ENCODE data around the gene PTPRCAP.

The PTPRCAP gene

DNA sequence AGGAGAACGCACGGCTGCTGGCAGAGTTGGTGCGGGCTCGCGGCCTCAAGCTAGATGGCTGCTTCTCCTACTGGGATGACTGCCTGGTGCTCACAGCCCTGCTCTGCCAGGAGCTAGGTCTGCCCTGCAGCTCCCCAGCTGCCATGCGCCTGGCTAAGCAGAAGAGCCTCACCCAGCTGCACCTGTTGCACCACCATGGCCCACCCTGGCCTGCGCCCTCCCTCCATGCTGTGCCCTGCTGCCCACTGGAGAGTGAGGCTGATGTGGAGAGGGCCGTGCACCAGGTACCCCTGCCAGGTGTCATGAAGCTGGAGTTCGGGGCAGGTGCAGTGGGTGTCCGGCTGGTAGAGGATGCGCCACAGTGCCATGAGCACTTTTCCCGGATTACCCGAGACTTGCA lies 14.0 kb downstream of the PTPRCAP start:
- no peak for FAIRE-seq

DNA sequence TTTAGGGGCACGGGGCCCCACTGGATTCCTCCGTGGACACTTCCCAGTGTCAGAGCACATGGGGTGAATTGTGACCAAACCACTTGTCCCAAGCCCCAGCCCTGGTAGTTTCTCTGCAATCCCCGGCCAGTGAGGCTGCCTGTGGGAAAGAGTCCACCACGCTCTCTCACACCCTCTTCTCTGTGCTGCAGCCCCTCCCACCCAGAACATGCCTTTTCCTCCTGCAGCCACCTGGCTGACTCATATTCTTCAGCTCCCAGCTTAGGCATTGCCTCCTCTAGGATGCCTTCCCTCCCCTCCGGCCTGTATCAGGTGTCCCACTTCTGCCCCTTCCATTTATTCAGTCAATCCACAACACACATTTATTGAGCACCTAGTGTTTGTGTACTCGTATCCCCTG lies 14.6 kb downstream of the PTPRCAP start:
- FAIRE-seq = no peak

DNA sequence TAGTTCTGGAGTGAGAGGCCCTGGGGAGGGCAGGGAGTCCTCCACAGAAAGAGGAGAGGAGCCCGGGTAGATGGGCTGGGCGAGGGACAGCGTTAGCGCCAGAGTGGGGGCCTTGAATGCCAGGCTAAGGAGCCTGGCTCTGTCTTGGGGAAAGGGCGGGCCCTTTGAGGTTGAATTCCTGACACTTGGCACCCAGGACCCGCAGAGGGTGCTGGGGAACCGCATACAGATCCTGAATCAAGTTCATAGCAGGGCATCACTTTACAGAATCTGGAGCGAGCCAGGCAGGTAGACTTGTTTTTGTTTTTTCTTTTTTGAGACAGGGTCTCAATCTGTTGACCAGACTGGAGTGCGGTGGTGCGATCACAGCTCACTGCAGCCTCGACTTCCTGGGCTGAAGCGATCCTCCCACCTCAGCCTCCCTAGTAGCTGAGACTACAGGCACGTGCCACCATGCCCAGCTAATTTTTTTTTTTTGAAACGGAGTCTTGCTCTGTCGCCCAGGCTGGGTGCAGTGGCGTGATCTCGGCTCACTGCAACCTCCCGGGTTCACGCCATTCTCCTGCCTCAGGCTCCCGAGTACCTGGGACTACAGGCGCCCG lies 16.0 kb downstream of the PTPRCAP start:
- no peak for FAIRE-seq

DNA sequence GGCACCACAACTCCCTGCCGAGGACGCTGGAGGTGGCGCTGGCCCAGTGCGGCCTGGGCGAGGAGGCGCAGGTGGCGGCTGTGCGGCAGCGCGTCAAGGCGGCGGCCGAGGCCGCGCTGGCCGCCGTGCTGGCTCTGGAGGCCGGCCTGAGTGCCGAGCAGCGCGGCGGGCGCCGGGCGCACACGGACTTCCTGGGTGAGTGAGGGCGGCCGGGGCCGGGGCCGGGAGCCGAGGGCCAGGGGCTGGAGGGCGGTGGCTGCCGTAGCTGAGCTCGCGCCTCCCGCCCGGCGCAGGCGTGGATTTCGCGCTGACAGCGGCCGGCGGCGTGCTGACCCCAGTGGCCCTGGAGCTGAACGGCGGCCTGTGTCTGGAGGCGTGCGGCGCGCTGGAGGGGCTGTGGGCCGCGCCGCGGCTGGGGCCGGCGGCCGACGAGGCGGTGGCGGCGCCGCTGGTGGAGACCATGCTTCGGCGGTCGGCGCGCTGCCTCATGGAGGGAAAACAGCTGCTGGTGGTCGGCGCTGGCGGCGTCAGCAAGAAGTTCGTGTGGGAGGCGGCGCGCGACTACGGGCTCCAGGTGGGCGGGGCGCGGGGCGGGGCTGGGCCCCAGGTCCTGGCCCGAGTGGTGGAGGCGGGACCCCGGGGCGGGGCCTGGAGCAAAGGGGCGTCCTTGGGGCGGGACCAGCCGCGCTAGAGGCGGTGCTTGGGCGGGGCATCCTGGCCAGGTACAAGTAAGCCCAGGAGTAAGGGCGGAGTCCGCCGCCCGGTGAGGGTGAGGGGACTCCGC lies 16.6 kb downstream of the PTPRCAP start:
- no peak for FAIRE-seq

DNA sequence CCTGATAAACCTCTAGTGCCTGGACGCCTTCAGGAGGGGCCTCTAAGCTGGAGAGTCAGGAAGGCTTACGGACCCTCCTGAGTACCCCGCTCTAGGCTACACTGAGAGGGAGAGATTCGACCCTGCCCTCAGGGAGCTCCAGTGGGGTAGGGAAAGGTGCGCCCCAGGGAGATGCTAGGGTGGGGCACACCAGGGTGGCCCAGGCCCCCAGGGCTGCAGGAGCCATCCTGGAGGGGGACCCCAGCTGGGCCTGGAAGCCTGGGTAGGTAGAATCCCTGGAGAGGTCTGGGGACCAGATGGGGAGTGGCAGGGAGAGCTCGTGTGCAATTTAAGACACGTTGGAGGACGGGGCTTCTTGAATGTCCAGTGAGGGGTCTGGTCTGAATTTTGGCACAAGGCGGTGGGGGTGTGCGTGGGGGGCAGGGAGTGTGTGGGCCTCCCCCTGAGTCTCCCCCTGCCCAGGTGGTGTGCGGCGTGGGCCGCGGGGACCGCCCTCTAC lies 17.3 kb downstream of the PTPRCAP start:
- FAIRE-seq = no peak

GRCh38 chr11:67419325-67420049 lies 18.0 kb downstream of the PTPRCAP start:
- FAIRE-seq = no peak

DNA sequence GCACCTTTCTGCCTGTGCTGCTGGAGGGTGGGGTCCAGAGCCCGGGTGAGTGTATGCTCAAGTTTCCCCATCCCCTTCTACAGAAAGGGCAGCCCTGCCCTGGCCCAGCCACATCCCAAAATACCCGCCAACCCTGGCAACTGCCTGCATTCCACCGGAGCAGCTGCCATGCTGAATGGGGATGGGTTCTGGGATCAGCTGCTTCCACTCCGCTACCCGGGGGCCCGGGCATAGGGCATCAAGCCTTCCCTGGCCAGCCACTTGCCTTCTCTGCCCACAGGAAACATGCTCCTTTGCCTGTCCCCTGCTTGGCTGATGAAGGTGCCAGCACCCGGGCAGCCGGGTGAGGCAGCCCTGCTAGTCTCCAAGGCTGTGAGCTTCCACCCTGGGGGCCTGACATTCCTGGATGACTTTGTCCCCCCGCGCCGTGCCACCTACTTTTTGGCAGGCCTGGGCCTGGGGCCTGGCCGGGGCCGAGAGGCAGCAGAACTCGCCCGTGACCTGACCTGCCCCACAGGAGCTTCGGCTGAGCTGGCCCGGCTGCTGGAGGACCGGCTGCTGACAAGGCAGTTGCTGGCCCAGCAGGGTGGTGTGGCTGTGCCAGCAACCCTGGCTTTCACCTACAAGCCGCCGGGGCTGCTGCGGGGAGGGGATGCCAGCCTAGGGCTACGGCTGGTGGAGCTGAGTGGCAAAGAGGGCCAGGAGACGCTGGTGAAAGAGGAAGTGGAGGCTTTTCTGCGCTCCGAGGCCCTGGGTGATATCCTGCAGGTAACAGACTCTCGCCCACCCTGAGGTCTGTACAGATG lies 18.8 kb downstream of the PTPRCAP start:
- FAIRE-seq = no peak

- no peak for FAIRE-seq
Measured at GRCh38 chr11:67417425-67417824, 20.1 kb downstream of the PTPRCAP start.

- no peak for FAIRE-seq
Measured at GRCh38 chr11:67416416-67417335, 20.8 kb downstream of the PTPRCAP start.

- FAIRE-seq = no peak
Measured at GRCh38 chr11:67415501-67416304, 21.8 kb downstream of the PTPRCAP start, which contains the start of gene CARNS1. Gene CARNS1, plus strand, starts transcription at chr11:67415678. Its CDS starts 522 bp downstream, at chr11:67416200.

GRCh38 chr11:67413266-67413849 lies 24.1 kb downstream of the PTPRCAP start:
- FAIRE-seq = no peak

- FAIRE-seq = no peak
Measured at GRCh38 chr11:67412495-67413179, 24.8 kb downstream of the PTPRCAP start.

DNA sequence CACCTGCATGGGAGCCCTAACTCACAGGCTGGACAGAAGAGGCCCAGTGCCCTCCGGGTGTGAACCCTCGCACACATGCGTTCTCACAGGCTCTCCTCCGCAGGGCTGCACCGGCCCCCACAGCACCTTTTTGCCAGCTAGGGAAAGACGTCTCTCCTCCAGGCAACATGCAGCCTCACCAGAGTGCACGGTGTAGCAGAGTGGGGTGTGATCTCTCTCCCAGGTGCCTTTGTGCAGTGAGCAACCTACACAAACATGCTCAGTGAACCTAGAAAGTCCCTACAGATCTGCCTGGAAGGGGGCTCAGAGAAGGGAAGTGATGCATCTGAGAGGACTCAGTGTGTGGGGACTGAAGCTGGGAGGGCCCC lies 25.7 kb downstream of the PTPRCAP start:
- FAIRE-seq = no peak

DNA sequence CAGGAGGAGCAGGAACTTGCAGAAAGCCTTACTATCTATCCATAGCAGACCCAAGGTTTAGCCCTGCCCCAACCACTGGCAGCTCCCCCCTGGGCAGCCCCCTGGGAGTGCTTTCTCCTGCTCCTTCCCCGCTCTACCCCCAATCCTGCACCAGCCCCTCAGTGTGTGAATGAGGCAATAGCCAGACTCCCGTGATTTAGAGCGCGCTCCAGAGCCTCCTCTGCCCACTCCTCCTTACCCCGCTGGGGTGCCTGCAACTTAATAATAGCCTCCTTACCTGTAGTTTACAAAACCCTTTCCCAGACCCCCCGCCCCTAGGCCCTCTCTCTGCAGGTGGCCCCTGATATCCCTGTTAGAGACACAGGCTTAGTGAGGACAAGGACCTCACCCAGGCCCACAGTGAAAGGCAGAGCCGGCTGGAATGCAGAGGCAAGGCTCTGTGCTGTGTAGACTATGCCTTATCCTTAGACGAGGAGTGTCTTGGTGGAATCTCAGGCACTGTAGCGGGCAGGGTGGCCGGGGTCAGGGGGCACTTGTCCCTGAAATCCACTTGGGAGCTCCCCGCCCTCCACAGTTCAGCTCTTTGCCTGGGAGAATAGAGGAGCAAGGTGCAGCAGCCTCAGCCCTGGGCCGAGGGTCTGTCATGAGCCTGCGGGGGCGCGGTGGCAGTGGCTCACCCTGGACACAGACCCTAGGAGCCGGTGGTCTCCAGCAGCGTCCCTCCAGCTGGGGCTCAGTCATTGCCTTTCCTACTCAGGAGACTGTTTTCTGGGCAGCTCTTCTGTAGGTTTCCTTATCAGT lies 26.3 kb downstream of the PTPRCAP start:
- FAIRE-seq = no peak

- FAIRE-seq = no peak
Measured at GRCh38 chr11:67410369-67410831, 27.1 kb downstream of the PTPRCAP start.

GRCh38 chr11:67409781-67410368 lies 27.6 kb downstream of the PTPRCAP start:
- FAIRE-seq = no peak

DNA sequence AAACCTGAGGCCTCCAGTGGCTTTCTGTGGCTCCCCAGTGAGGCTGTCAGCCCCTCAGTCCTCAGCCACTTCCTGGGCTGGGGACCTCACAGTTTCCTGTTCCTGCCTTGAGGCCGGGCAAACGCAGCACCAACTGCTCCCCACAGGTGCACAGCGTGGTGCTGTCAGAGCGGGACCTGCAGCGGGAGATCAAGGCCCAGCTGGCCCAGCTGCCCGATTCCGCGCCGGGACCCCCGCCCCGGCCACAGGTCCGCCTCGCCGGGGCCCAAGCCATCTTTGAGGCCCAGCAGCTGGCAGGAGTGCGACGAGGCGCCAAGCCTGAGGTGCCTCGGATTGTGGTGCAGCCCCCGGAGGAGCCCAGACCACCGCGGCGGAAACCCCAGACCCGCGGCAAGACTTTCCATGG lies 28.2 kb downstream of the PTPRCAP start:
- no peak for FAIRE-seq

Measured in endometrium (tissue), 2 donors.